Lung (tissue), 12 donors: Measurements from ENCODE around the gene ZSCAN25. TPM values are rescaled to one million over a fixed set of nuclear protein-coding genes. Genes with fewer than 3 reads are reported as not detected.
A peak's percentile ranks its signal among the peaks of the same experiment; 100 is the strongest.

Experiments
- ATAC-seq: fragments of 200-7000 bp; cut with Tn5 transposase; one replicate; pipeline ENCODE4 v1.9.1; 2020; ENCODE audit warnings: moderate number of reproducible peaks; ENCODE audit not compliant: insufficient read depth, low FRiP score
- DNase-seq, 3 donors: peaks; one replicate each; pipeline ENCODE4 v3.0.0-alpha.2; 2013 to 2017
- H3K27ac ChIP-seq, 2 donors: one replicate each; pipeline ENCODE4 v1.5.1; 2013; ENCODE audit warnings: mild to moderate bottlenecking in 2 of 2, moderate library complexity in 2 of 2, control low read depth in 1 of 2, inconsistent platforms in 1 of 2, low read depth in 1 of 2, low read length in 1 of 2
- H3K27me3 ChIP-seq, 3 donors: one replicate each; pipeline ENCODE4 v1.5.1; 2013; ENCODE audit warnings: low read length in 2 of 3; ENCODE audit not compliant: control insufficient read depth in 3 of 3, insufficient read depth in 3 of 3
- H3K36me3 ChIP-seq, 4 donors: one replicate each; pipeline ENCODE4 v1.5.1; 2013; ENCODE audit warnings: low read length in 4 of 4, mild to moderate bottlenecking in 1 of 4, moderate library complexity in 1 of 4; ENCODE audit not compliant: control insufficient read depth in 4 of 4, insufficient read depth in 4 of 4
- H3K4me1 ChIP-seq, 5 donors: one replicate each; pipeline ENCODE4 v1.5.1; 2013; ENCODE audit warnings: low read length in 5 of 5, mild to moderate bottlenecking in 2 of 5, moderate library complexity in 1 of 5; ENCODE audit not compliant: control insufficient read depth in 5 of 5, insufficient read depth in 5 of 5
- H3K4me3 ChIP-seq: one replicate; pipeline ENCODE4 v1.5.1; 2013; ENCODE audit warnings: mild to moderate bottlenecking, control low read depth, moderate library complexity
- H3K9ac ChIP-seq, 2 donors: one replicate each; pipeline ENCODE4 v1.5.1; 2013; ENCODE audit warnings: low read length in 2 of 2, control low read depth in 1 of 2; ENCODE audit not compliant: insufficient read depth in 1 of 2
- H3K9me3 ChIP-seq, 4 donors: one replicate each; pipeline ENCODE4 v1.5.1; 2013; ENCODE audit warnings: low read length in 3 of 4, mild to moderate bottlenecking in 1 of 4, moderate library complexity in 1 of 4; ENCODE audit not compliant: control insufficient read depth in 4 of 4, insufficient read depth in 3 of 4
- CTCF ChIP-seq: IDR thresholded peaks from 2 replicates; pipeline ENCODE4 v1.5.1; 2012; ENCODE audit warnings: mild to moderate bottlenecking; ENCODE audit errors: control extremely low read depth, extremely low read depth
- WGBS, 2 donors: extraction: QIAGEN DNeasy Blood & Tissue Kit; methylation state at CpG; one replicate each; pipeline ENCODE4 v1.1.7; 2013; 5-methylcytosine and 5-hydroxymethylcytosine counted together
- polyA plus RNA-seq, 2 donors: library from polyadenylated mRNA; stranded (reverse); fragments of 200-250 nt; gene quantifications; one replicate each; pipeline ENCODE4 v1.2.1, GENCODE V29; 2013
- total RNA-seq, 2 donors: library from RNA; depleted of rRNA in 1 of 2; stranded (reverse); fragments of >200 nt in 1 of 2; gene quantifications; one replicate each; pipeline ENCODE4 v1.2.1, GENCODE V29; 2014 to 2021
- donor health status: control.
- donor health status: control.
- donor health status: Bipolar disorder and iron deficiency.
- donor health status: healthy.
- donor health status: DM: yes; HTN: yes; CAD: no.

Gene ZSCAN25
- total and polyA plus RNA-seq, 4 donors = 5.7 to 24.0 (median 14.1) TPM

- Histone ChIP-seq H3K4me3 (no peak overlapping the region), H3K27ac (no peak overlapping the region), H3K36me3 (peaks cover 0 to 16% (median 7%) of the 10 kb centered on the region in 4 donors), H3K27me3 (no peaks in the 10 kb centered on the region), H3K4me1 (peaks cover 0 to 8% (median 6%) of the 10 kb centered on the region in 5 donors), H3K9ac (no peak overlapping the region), H3K9me3 (no peaks in the 10 kb centered on the region)
- WGBS, 2 donors = 47 to 59% methylated on average over 3 of the region's 3 CpGs
- DNase-seq = no peak
- ATAC-seq = no peak
- no peak for TF ChIP-seq CTCF
These were observed 2.3 kb upstream of the ZSCAN25 start for GRCh38 chr7:99614495-99614894.

- DNase-seq (no peak), ATAC-seq (no peak)
- H3K27me3 ChIP-seq = no peaks in the 10 kb centered on the region
- WGBS, 2 donors = 75 to 88% methylated on average over 5 of the region's 5 CpGs
- TF ChIP-seq CTCF = no peak
- H3K27ac ChIP-seq = peak overlapping the region in 1 of 2 donors; percentile 67
- no peaks in the 10 kb centered on the region for H3K9me3 ChIP-seq
- peaks cover 0 to 8% (median 6%) of the 10 kb centered on the region in 5 donors for H3K4me1 ChIP-seq
- H3K9ac ChIP-seq = no peak overlapping the region
- peak overlapping the region; percentile 98 for H3K4me3 ChIP-seq
- H3K36me3 ChIP-seq = peaks cover 9 to 23% (median 14%) of the 10 kb centered on the region in 4 donors
These were observed 772 bp upstream of the ZSCAN25 start for GRCh38 chr7:99615989-99616358.

GRCh38 chr7:99617192-99617781, 541 bp downstream of the ZSCAN25 start:
- Histone ChIP-seq H3K9me3 (no peaks in the 10 kb centered on the region), H3K9ac (peak overlapping the region; percentile 20 to 58), H3K4me1 (peaks cover 0 to 8% (median 6%) of the 10 kb centered on the region in 5 donors), H3K36me3 (peaks cover 17 to 32% (median 23%) of the 10 kb centered on the region in 4 donors), H3K27ac (peak overlapping the region; percentile 62 to 95), H3K27me3 (no peaks in the 10 kb centered on the region), H3K4me3 (peak overlapping the region; percentile 98)
- 17 to 19% methylated on average over 22 of the region's 22 CpGs for WGBS, 2 donors
- no peak for TF ChIP-seq CTCF
- ATAC-seq = no peak
- DNase-seq = no peak

GRCh38 chr7:99618726-99619125, 2.0 kb downstream of the ZSCAN25 start:
- 96 to 97% methylated on average over 3 of the region's 3 CpGs for WGBS, 2 donors
- no peaks in the 10 kb centered on the region for H3K27me3 ChIP-seq
- no peak overlapping the region for H3K9ac ChIP-seq
- H3K27ac ChIP-seq = no peak overlapping the region
- H3K9me3 ChIP-seq = no peaks in the 10 kb centered on the region
- DNase-seq = no peak
- no peak for ATAC-seq
- TF ChIP-seq CTCF = no peak
- H3K36me3 ChIP-seq = peaks cover 26 to 42% (median 34%) of the 10 kb centered on the region in 4 donors
- H3K4me1 ChIP-seq = peaks cover 0 to 8% (median 6%) of the 10 kb centered on the region in 5 donors
- H3K4me3 ChIP-seq = no peak overlapping the region
